Testis (tissue), 2 donors: ENCODE results near the gene CNTN4.

Source experiments
- CTCF ChIP-seq, 3 experiments: fragments of 450-650 bp in 2 of 3; fragments of 200-600 bp in 1 of 3; sonication (generic) in 1 of 3; IDR thresholded peaks; one replicate each; pipeline ENCODE4 v1.5.1; 2016 to 2019; ENCODE audit warnings: antibody characterized with exemption in 3 of 3, mild to moderate bottlenecking in 2 of 3, moderate library complexity in 1 of 3
- POLR2A ChIP-seq: fragments of 450-650 bp; IDR thresholded peaks from one replicate; pipeline ENCODE4 v1.6.1; 2017; ENCODE audit warnings: antibody characterized with exemption, mild to moderate bottlenecking, moderate library complexity

DNA sequence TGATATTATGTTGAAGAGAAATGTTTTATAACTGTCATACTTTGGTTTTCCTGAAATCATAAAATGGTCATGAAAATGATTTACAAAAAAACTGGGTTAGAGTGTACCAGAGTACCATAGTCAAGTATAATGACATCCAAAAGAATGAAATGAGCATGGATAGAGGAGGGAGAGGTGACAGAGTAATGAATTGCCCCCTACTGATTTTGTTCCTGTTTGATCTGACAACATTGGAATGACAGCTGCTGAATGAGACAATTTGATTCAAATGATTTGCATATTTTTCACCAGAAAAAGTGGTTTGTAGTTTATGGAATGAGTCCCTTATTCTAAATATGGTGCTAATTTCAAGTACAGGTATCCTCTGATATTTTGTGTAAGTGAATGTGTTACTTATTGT is 271.7 kb downstream of the CNTN4 start:
- TF ChIP-seq POLR2A, result no peak
- TF ChIP-seq CTCF (IDR thresholded peaks at IDR 0.05), result no peak
